Stimulated activated CD4-positive, alpha-beta T cell treated with anti-CD3 and anti-CD28 coated beads, TNF-alpha, amount 100 ng/mL, for 1 hour (primary cell): ENCODE measurements around the gene SIX4.

Experiments
- DNase-seq, 3 donors: peaks; one replicate each; pipeline ENCODE4 v3.0.0-alpha.2; 2020; ENCODE audit warnings: low read depth in 3 of 3, low spot score in 1 of 3

Gene SIX4

GRCh38 chr14:60662982-60663381, 61.2 kb downstream of the SIX4 start:
- DNase-seq = no peak

- no peak for DNase-seq
These were observed 62.4 kb downstream of the SIX4 start for GRCh38 chr14:60661721-60662120.
